ENCODE results near the gene MAPT.
"Not testable (repeated sequence)": the region's sequence is repeated elsewhere in the genome, so short reads cannot be mapped to it uniquely, and the experiment has no call there.

DNA sequence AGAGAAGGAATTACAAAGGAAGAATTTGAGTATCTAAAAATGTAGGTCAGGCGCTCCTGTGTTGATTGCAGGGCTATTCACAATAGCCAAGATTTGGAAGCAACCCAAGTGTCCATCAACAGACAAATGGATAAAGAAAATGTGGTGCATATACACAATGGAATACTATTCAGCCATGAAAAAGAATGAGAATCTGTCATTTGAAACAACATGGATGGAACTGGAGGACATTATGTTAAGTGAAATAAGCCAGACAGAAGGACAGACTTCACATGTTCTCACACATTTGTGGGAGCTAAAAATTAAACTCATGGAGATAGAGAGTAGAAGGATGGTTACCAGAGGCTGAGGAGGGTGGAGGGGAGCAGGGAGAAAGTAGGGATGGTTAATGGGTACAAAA, 111.7 kb downstream of the MAPT start:
- TF ChIP-seq, protein P1, sequence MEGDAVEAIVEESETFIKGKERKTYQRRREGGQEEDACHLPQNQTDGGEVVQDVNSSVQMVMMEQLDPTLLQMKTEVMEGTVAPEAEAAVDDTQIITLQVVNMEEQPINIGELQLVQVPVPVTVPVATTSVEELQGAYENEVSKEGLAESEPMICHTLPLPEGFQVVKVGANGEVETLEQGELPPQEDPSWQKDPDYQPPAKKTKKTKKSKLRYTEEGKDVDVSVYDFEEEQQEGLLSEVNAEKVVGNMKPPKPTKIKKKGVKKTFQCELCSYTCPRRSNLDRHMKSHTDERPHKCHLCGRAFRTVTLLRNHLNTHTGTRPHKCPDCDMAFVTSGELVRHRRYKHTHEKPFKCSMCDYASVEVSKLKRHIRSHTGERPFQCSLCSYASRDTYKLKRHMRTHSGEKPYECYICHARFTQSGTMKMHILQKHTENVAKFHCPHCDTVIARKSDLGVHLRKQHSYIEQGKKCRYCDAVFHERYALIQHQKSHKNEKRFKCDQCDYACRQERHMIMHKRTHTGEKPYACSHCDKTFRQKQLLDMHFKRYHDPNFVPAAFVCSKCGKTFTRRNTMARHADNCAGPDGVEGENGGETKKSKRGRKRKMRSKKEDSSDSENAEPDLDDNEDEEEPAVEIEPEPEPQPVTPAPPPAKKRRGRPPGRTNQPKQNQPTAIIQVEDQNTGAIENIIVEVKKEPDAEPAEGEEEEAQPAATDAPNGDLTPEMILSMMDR (conservative IDR thresholded peaks at IDR 0.05; ENCODE audit: low read depth, low read length) = not testable (repeated sequence)
- not testable (repeated sequence) for TF ChIP-seq POLR2A (IDR thresholded peaks at IDR 0.05; ENCODE audit: low read depth, low read length); CEBPB (IDR thresholded peaks at IDR 0.05; ENCODE audit: low read depth, low read length); RAD21 (IDR thresholded peaks at IDR 0.05; ENCODE audit: low read length); MXI1 (IDR thresholded peaks at IDR 0.05; ENCODE audit: borderline replicate concordance, low read depth, low read length); MAFK (IDR thresholded peaks at IDR 0.05; ENCODE audit: low read depth, low read length); FOS (IDR thresholded peaks at IDR 0.05; ENCODE audit: low read depth, low read length); RFX5 (IDR thresholded peaks at IDR 0.05; ENCODE audit: low read depth, low read length); RCOR1 (IDR thresholded peaks at IDR 0.05; ENCODE audit: insufficient replicate concordance, low read length)
- TF ChIP-seq, protein P2, sequence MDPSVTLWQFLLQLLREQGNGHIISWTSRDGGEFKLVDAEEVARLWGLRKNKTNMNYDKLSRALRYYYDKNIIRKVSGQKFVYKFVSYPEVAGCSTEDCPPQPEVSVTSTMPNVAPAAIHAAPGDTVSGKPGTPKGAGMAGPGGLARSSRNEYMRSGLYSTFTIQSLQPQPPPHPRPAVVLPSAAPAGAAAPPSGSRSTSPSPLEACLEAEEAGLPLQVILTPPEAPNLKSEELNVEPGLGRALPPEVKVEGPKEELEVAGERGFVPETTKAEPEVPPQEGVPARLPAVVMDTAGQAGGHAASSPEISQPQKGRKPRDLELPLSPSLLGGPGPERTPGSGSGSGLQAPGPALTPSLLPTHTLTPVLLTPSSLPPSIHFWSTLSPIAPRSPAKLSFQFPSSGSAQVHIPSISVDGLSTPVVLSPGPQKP (IDR thresholded peaks at IDR 0.05; ENCODE audit: borderline replicate concordance, low read depth, low read length) = not testable (repeated sequence)

Measured in IMR-90 (cell line).